Activated gamma-delta T cell (primary cell): ENCODE results near the gene LINGO1.

Experiments used
- DNase-seq: peaks from one replicate; lab custom pipeline; 2025; lab: John Stamatoyannopoulos, UW

Gene LINGO1

GRCh38 chr15:77568973-77569728 lies 63.6 kb downstream of the LINGO1 start:
- DNase-seq, result no peak

- no peak for DNase-seq
Measured at GRCh38 chr15:77568014-77568972, 64.4 kb downstream of the LINGO1 start.

GRCh38 chr15:77567202-77567601 lies 65.5 kb downstream of the LINGO1 start:
- no peak for DNase-seq

GRCh38 chr15:77566092-77566491 lies 66.6 kb downstream of the LINGO1 start:
- DNase-seq, result no peak

GRCh38 chr15:77565378-77565915 lies 67.3 kb downstream of the LINGO1 start:
- no peak for DNase-seq

- DNase-seq, result no peak
Measured at GRCh38 chr15:77564938-77565337, 67.8 kb downstream of the LINGO1 start.

- no peak for DNase-seq
Measured at GRCh38 chr15:77564341-77564740, 68.4 kb downstream of the LINGO1 start.

- no peak for DNase-seq
Measured at GRCh38 chr15:77563623-77564156, 69.0 kb downstream of the LINGO1 start.
